ENCODE data around the gene MCRIP2.

The MCRIP2 gene

GRCh38 chr16:672371-672770 lies 30.7 kb downstream of the MCRIP2 start:
- no peak overlapping the region for H3K4me3 ChIP-seq (ENCODE audit: low read depth, low read length)
- no peak for TF ChIP-seq CTCF (IDR thresholded peaks at IDR 0.05; ENCODE audit: borderline replicate concordance, insufficient read depth, low read depth, low read length)

- H3K4me3 ChIP-seq (ENCODE audit: low read depth, low read length) = no peak overlapping the region
- no peak for TF ChIP-seq CTCF (IDR thresholded peaks at IDR 0.05; ENCODE audit: borderline replicate concordance, insufficient read depth, low read depth, low read length)
Measured at GRCh38 chr16:672851-673250, 31.2 kb downstream of the MCRIP2 start.

GRCh38 chr16:673399-673991 lies 31.9 kb downstream of the MCRIP2 start:
- H3K4me3 ChIP-seq (ENCODE audit: low read depth, low read length) = no peak overlapping the region
- TF ChIP-seq CTCF (IDR thresholded peaks at IDR 0.05; ENCODE audit: borderline replicate concordance, insufficient read depth, low read depth, low read length) = no peak

GRCh38 chr16:674214-674881 lies 32.7 kb downstream of the MCRIP2 start:
- TF ChIP-seq CTCF (IDR thresholded peaks at IDR 0.05; ENCODE audit: borderline replicate concordance, insufficient read depth, low read depth, low read length) = no peak
- H3K4me3 ChIP-seq (ENCODE audit: low read depth, low read length) = no peak overlapping the region

GRCh38 chr16:674968-675883 lies 33.6 kb downstream of the MCRIP2 start, which contains the start of gene RHBDL1:
RHBDL1 (plus strand) TSS chr16:675671; CDS start chr16:675791, 120 bp downstream.
- TF ChIP-seq CTCF (IDR thresholded peaks at IDR 0.05; ENCODE audit: borderline replicate concordance, insufficient read depth, low read depth, low read length) = no peak
- no peak within 1 kb of the TSS for H3K4me3 ChIP-seq (ENCODE audit: low read depth, low read length)

- TF ChIP-seq CTCF (IDR thresholded peaks at IDR 0.05; ENCODE audit: borderline replicate concordance, insufficient read depth, low read depth, low read length) = no peak
- H3K4me3 ChIP-seq (ENCODE audit: low read depth, low read length) = no peak overlapping the region
Measured at GRCh38 chr16:675884-676564, 34.4 kb downstream of the MCRIP2 start.

Data from GM12875 (cell line).